GM10266 (cell line): ENCODE results near the gene MYO7B.
"Not testable (repeated sequence)": the region's sequence is repeated elsewhere in the genome, so short reads cannot be mapped to it uniquely, and the experiment has no call there.

Source experiments
- DNase-seq: peaks from one replicate; pipeline ENCODE4 v3.0.0; 2012; ENCODE audit errors: extremely low spot score
- CTCF ChIP-seq: IDR thresholded peaks from 2 replicates; pipeline ENCODE4 v1.5.1; 2012; ENCODE audit warnings: mild to moderate bottlenecking, low read depth; ENCODE audit not compliant: control insufficient read depth, insufficient read depth; ENCODE audit errors: missing control alignments

Gene MYO7B

GRCh38 chr2:127541809-127542208 is 6.3 kb downstream of the MYO7B start:
- TF ChIP-seq CTCF, result no peak
- DNase-seq, result no peak

- DNase-seq, result no peak
- TF ChIP-seq CTCF, result no peak
Observed at GRCh38 chr2:127542231-127542630, 6.7 kb downstream of the MYO7B start.

GRCh38 chr2:127543013-127543501 is 7.6 kb downstream of the MYO7B start:
- not testable (repeated sequence) for DNase-seq

GRCh38 chr2:127545189-127545588 is 9.7 kb downstream of the MYO7B start:
- TF ChIP-seq CTCF, result no peak
- no peak for DNase-seq

GRCh38 chr2:127545796-127546195 is 10.3 kb downstream of the MYO7B start:
- DNase-seq, result no peak
- TF ChIP-seq CTCF, result no peak

GRCh38 chr2:127546797-127547196 is 11.3 kb downstream of the MYO7B start:
- no peak for DNase-seq
- TF ChIP-seq CTCF, result no peak

- no peak for DNase-seq
- no peak for TF ChIP-seq CTCF
Observed at GRCh38 chr2:127551221-127551930, 15.9 kb downstream of the MYO7B start.

- no peak for DNase-seq
- no peak for TF ChIP-seq CTCF
Observed at GRCh38 chr2:127552336-127552735, 16.9 kb downstream of the MYO7B start.
